ENCODE data around the gene SMIM14.

Gene SMIM14

DNA sequence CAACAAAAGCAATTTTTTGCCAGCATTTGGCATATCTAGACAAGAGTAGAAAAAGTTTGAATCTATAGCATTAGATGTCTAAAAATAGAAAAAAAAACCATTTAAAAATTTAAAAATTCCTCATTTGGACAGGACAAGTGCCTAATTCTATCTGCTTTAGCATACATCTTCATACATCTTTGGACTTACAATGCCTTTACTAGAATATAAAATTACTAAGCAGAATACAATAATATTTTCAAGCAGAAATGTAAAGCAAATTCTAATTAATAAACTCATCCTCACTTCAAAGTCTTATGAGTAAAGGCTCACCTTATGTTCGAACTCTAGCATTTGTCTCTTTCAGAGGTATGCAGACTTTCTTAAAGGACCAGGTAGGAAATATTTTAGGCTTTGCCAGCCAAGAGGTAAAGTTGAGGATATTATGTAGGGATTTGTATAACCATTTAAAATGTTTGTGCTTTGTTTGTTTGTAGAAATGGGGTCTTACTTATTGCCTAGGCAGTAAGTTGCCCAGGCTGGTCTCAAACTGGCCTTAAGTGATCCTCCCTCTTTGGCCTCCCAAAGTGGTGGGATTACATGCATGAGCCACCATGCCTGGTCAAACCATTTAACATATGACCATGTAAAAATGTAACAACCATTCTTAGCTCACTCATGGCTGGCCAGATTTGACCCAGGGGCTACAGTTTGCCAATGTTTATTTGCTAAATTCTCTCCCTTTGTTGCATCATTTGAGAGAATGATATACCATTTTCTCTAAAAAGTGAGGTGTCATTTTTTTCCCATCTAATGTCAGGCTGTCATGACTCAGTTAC, 140.5 kb downstream of the SMIM14 start:
- TF ChIP-seq, protein P1, sequence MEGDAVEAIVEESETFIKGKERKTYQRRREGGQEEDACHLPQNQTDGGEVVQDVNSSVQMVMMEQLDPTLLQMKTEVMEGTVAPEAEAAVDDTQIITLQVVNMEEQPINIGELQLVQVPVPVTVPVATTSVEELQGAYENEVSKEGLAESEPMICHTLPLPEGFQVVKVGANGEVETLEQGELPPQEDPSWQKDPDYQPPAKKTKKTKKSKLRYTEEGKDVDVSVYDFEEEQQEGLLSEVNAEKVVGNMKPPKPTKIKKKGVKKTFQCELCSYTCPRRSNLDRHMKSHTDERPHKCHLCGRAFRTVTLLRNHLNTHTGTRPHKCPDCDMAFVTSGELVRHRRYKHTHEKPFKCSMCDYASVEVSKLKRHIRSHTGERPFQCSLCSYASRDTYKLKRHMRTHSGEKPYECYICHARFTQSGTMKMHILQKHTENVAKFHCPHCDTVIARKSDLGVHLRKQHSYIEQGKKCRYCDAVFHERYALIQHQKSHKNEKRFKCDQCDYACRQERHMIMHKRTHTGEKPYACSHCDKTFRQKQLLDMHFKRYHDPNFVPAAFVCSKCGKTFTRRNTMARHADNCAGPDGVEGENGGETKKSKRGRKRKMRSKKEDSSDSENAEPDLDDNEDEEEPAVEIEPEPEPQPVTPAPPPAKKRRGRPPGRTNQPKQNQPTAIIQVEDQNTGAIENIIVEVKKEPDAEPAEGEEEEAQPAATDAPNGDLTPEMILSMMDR (IDR thresholded peaks at IDR 0.05; ENCODE audit: low read depth, low read length, missing control alignments): no peak
- no peak overlapping the region for H3K4me3 ChIP-seq (ENCODE audit: low read depth, low read length)
- no peak for DNase-seq (ENCODE audit: low read depth)

Measured in GM12864 (cell line).